Stimulated activated CD8-positive, alpha-beta memory T cell treated with anti-CD3 and anti-CD28 coated beads, Interleukin-15, amount 100 ng/mL, for 4 hours (primary cell): ENCODE measurements around the gene PCID2.
"Not testable (repeated sequence)": the region's sequence is repeated elsewhere in the genome, so short reads cannot be mapped to it uniquely, and the experiment has no call there.

Source experiments
- DNase-seq, 2 donors: peaks; one replicate each; pipeline ENCODE4 v3.0.0-alpha.2; 2020; ENCODE audit warnings: low read depth in 2 of 2

PCID2 gene

DNA sequence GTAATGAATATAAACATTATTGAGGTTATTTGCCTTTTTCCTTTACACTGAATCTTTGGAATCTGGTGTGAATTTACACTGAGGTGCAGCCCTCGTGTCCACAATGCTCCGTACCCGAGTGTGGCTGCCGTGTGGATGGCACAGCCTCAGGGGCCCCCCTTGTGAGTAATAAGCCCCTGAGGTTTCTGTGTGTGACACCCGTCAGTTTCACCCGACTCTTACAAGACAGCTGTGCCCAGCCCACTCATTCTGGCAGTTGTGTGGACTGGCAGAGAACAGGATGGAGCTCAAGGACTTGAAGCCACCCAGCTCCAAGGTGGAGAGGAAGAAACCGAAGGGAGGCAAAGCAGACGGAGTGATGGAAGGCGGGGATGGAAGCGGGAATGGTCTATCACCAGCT is 42.2 kb downstream of the PCID2 start:
- no peak for DNase-seq

DNA sequence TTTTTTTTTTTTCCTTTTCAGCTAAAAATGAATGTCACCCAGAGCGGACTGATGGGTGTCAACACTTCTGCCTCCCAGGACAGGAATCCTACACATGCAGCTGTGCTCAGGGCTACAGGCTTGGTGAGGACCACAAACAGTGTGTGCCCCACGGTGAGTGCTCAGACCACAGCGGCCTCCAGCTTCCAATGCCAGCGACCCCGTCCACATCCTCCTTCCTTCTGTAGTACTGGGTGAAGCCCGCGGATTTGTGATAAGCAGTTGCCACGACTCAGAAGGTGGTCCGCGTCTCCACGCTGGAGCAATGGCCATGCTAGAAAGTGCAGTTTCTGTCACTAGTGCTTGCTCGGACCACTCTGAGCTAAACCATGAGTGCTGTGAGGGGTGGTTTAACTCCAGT is 44.0 kb downstream of the PCID2 start:
- DNase-seq = no peak

GRCh38 chr13:113162783-113163685 is 45.4 kb downstream of the PCID2 start:
- no peak for DNase-seq

- not testable (repeated sequence) for DNase-seq
Measured at GRCh38 chr13:113161975-113162374, 46.5 kb downstream of the PCID2 start.

DNA sequence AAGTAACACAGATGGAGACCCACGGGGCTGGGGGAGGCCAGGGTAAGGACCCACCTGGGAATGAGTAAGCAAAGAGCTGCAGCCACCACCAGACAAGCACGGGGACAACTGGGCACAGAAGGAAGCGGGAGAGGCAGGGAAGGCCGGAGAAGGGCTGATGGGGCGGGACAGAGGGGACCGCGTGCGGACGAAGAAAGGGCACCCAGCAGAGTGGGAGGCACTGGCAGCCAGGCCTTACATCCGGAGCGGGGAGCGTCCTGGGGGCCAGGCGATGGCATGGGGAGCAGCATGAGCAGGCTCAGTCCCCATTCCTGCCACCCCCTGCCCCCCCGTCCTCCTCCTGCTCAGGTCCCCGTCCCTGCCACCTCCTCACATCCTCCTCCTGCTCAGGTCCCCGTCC is 47.0 kb downstream of the PCID2 start:
- no peak for DNase-seq

- no peak for DNase-seq
Measured at GRCh38 chr13:113160983-113161382, 47.5 kb downstream of the PCID2 start.

GRCh38 chr13:113159701-113160100 is 48.8 kb downstream of the PCID2 start:
- no peak for DNase-seq

- DNase-seq = no peak
Measured at GRCh38 chr13:113158946-113159345, 49.5 kb downstream of the PCID2 start.

GRCh38 chr13:113157929-113158747 is 50.3 kb downstream of the PCID2 start, which contains the start of gene PROZ:
Gene PROZ, plus strand, starts transcription at chr13:113158648. Its CDS starts 13 bp downstream, at chr13:113158661.
- no peak for DNase-seq

GRCh38 chr13:113157206-113157928 is 51.1 kb downstream of the PCID2 start:
- no peak for DNase-seq

- no peak for DNase-seq
Measured at GRCh38 chr13:113155982-113156655, 52.4 kb downstream of the PCID2 start.

GRCh38 chr13:113155201-113155600 is 53.3 kb downstream of the PCID2 start:
- DNase-seq = no peak

DNA sequence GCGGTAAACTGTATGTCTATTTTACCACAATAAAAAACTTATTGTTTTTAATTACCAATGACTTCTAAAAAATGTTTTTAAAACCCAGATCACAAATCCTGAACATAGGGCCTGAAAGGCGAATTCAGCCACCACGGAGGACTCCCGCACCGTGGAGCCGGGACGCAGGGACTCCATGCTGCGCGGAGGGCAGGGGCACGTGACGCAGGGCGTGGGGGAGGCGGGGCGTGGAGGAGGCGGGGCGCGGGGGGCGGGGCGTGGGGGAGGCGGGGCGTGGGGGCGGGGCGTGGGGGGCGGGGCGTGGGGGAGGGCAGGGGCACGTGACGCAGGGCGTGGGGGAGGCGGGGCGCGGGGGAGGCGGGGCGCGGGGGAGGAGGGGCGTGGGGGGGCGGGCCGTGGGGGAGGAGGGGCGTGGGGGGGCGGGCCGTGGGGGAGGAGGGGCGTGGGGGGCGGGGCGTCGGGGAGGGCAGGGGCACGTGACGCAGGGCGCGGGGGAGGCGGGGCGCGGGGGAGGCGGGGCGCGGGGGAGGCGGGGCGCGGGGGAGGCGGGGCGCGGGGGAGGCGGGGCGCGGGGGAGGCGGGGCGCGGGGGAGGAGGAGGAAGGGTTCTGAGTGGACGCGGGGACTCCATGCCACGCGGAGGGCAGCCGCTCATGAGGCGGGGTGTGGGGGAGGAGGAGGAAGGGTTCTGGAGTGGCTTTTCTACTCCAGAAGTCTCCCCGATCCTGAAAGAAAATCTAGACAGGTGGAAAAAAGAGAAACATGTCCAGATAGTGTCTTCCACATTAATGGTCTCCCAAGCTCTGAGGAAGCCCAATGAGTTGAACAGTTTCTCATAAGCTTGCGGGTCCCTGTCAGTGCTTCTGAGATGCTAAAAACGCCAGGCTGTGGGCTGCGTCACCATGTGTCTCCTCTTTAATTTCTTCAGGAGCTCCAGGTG is 54.4 kb downstream of the PCID2 start:
- peak; percentile 42 to 59 for DNase-seq

- no peak for DNase-seq
Measured at GRCh38 chr13:113152984-113153809, 55.3 kb downstream of the PCID2 start.

GRCh38 chr13:113152691-113152983 is 55.8 kb downstream of the PCID2 start:
- no peak for DNase-seq

DNA sequence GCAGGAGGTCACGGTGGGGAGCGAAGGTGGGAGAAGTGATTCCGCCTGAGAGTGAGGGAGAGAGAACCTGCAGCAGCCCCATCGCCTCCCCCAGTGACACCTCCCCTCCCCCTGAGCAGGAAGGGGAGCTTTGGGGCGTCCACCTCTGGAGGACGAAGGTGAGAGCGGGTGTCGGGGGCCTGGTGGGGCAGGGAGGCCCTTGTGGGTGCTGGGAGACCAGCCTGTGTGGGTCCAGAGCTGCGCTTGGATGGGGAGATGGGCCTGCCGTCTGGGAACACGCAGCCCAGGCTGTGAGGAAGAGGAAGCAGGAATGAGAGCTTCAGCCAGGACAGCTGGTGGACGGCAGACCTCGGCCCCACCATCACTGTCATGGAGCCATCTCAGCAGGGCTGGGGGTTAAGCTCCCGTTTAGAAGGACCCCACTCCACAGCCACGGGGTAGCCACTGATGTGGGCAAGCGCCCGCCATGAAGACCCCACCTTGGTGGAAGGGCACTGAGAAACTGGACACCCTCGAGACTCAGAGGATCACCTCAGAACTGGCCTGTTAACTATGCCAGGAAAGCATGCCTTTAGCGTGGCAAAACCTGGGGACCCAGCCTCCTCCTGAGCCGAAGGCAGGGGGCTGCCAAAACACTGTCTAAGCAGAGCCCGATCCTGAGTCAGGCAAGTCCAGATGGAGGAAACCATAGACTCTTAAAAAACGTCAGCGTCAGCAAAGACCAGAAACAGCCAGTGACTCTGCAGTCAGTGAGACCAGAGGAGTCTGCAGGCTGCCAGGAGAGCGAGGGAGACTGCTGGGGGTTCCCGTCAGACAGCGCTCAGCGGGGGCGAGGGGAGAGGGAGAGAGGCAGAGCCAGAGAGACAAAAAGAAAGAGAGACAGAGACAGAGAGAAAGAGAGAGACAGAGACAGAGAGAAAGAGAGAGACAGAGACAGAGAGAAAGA is 56.5 kb downstream of the PCID2 start:
- no peak for DNase-seq

- no peak for DNase-seq
Measured at GRCh38 chr13:113150550-113151365, 57.7 kb downstream of the PCID2 start.
